ENCODE results near the gene HIVEP1.

- TF ChIP-seq TAF1 (IDR thresholded peaks at IDR 0.05; ENCODE audit: borderline replicate concordance, low read depth, low read length) (no peak), POLR2A (IDR thresholded peaks at IDR 0.05; ENCODE audit: low read depth, low read length) (no peak)
Observed at GRCh38 chr6:12084681-12085080, 72.6 kb downstream of the HIVEP1 start.

Measured in GM12892 (cell line).